B cell (primary cell): ENCODE data around the gene KCNE1. TPM values are rescaled to one million over a fixed set of nuclear protein-coding genes. Genes with fewer than 3 reads are reported as not detected.

ENCODE experiments used
- ATAC-seq: fragments of 200-7000 bp; cut with Tn5 transposase; one replicate; pipeline ENCODE4 v1.10.0; 2021; ENCODE audit warnings: low read depth, mild to moderate bottlenecking, moderate number of reproducible peaks, moderate library complexity
- CTCF ChIA-PET: fragments of 350-600 bp; sonication (Branson Sonifier 250); formaldehyde crosslinking; loops from one replicate; lab custom pipeline; 2021; ENCODE audit warnings: antibody characterized with exemption, inconsistent platforms; lab: Charles Lee
- POLR2A ChIA-PET: fragments of 350-600 bp; sonication (Branson Sonifier 250); formaldehyde crosslinking; loops from one replicate; lab custom pipeline; 2021; ENCODE audit warnings: antibody characterized with exemption; lab: Charles Lee
- DNase-seq: peaks from one replicate; pipeline ENCODE4 v3.0.0; 2013
- H2AFZ ChIP-seq: 2 replicates; pipeline ENCODE4 v1.6.1; 2012; ENCODE audit warnings: mild to moderate bottlenecking, low read depth, low read length; ENCODE audit not compliant: insufficient read depth, poor library complexity, severe bottlenecking
- H3K27ac ChIP-seq, 2 donors: 1 replicate in 1 of 2; 2 replicates in 1 of 2; pipeline ENCODE4 v1.5.1; 2012 to 2013; ENCODE audit warnings: low read length in 2 of 2, mild to moderate bottlenecking in 2 of 2, moderate library complexity in 1 of 2
- H3K27me3 ChIP-seq, 4 experiments: fragments of 200-600 bp in 1 of 4; sonication (generic) in 1 of 4; replicated peaks in 1 of 4; 1 replicate in 2 of 4; 2 replicates in 2 of 4; pipeline versions ENCODE4 v1.6.1 to v1.7.0; 2013 to 2016; ENCODE audit warnings: low read length in 3 of 4, mild to moderate bottlenecking in 2 of 4, mixed read lengths in 1 of 4, moderate library complexity in 1 of 4; ENCODE audit not compliant: insufficient read depth in 4 of 4, control insufficient read depth in 3 of 4; ENCODE audit errors: control extremely low read depth in 1 of 4
- H3K36me3 ChIP-seq, 2 experiments: replicated peaks in 1 of 2; 1 replicate in 1 of 2; 2 replicates in 1 of 2; pipeline versions ENCODE4 v1.6.1 to v1.7.1; 2013; ENCODE audit warnings: low read length in 1 of 2; ENCODE audit not compliant: insufficient read depth in 2 of 2, control insufficient read depth in 1 of 2; ENCODE audit errors: control extremely low read depth in 1 of 2, extremely low read depth in 1 of 2
- H3K4me1 ChIP-seq, 2 donors: fragments of 200-600 bp in 1 of 2; sonication (generic) in 1 of 2; 1 replicate in 1 of 2; 2 replicates in 1 of 2; pipeline versions ENCODE4 v1.5.1 to v1.6.1; 2013 to 2017; ENCODE audit warnings: low read length in 2 of 2; ENCODE audit not compliant: control insufficient read depth in 2 of 2, insufficient read depth in 2 of 2
- H3K4me2 ChIP-seq: replicated peaks from 2 replicates; pipeline ENCODE3; 2012; ENCODE audit warnings: mild to moderate bottlenecking, low read depth, low read length; ENCODE audit not compliant: poor library complexity, severe bottlenecking
- H3K4me3 ChIP-seq, 5 experiments: fragments of 200-600 bp in 1 of 5; sonication (generic) in 1 of 5; 1 replicate in 3 of 5; 2 replicates in 2 of 5; pipeline versions ENCODE4 v1.5.1 to v1.7.0; 2011 to 2016; ENCODE audit warnings: low read length in 4 of 5, mild to moderate bottlenecking in 4 of 5, low read depth in 2 of 5, control low read depth in 1 of 5, moderate library complexity in 1 of 5; ENCODE audit not compliant: insufficient read depth in 1 of 5; ENCODE audit errors: control extremely low read depth in 1 of 5, extremely low read depth in 1 of 5
- H3K79me2 ChIP-seq: fragments of 200-600 bp; sonication (generic); one replicate; pipeline ENCODE4 v1.6.0; 2016; ENCODE audit warnings: low read length; ENCODE audit not compliant: control insufficient read depth, insufficient read depth
- H3K9ac ChIP-seq: fragments of 200-600 bp; sonication (generic); 2 replicates; pipeline ENCODE4 v1.6.1; 2017; ENCODE audit warnings: mild to moderate bottlenecking, low read length, moderate library complexity
- H3K9me3 ChIP-seq, 3 donors: one replicate each; pipeline versions ENCODE4 v1.6.1 to v1.7.1; 2013; ENCODE audit warnings: low read length in 2 of 3; ENCODE audit not compliant: control insufficient read depth in 2 of 3, insufficient read depth in 1 of 3; ENCODE audit errors: control extremely low read depth in 1 of 3
- H4K20me1 ChIP-seq: 2 replicates; pipeline ENCODE4 v1.6.0; 2012; ENCODE audit warnings: mild to moderate bottlenecking, low read length; ENCODE audit not compliant: insufficient read depth, control insufficient read depth, poor library complexity, severe bottlenecking
- H3K27ac Mint-ChIP-seq: one replicate; pipeline ENCODE4 v1.8.0; 2021; ENCODE audit warnings: mixed read lengths
- H3K27me3 Mint-ChIP-seq: one replicate; pipeline ENCODE4 v1.8.0; 2021; ENCODE audit warnings: mixed read lengths
- H3K4me1 Mint-ChIP-seq: one replicate; pipeline ENCODE4 v1.8.0; 2021; ENCODE audit warnings: mixed read lengths
- H3K4me3 Mint-ChIP-seq: one replicate; pipeline ENCODE4 v1.8.0; 2021; ENCODE audit warnings: mixed read lengths
- H3K9me3 Mint-ChIP-seq: one replicate; pipeline ENCODE4 v1.8.0; 2022; ENCODE audit warnings: mixed read lengths; ENCODE audit not compliant: insufficient read depth
- CTCF ChIP-seq: fragments of 200-600 bp; IDR thresholded peaks from one replicate; pipeline ENCODE4 v1.8.0; 2022; ENCODE audit warnings: antibody characterized with exemption, mild to moderate bottlenecking
- EZH2 ChIP-seq: IDR thresholded peaks from 2 replicates; pipeline ENCODE4 v1.6.1; 2012; ENCODE audit warnings: borderline replicate concordance, low read depth, mild to moderate bottlenecking, moderate library complexity, low read length; ENCODE audit not compliant: insufficient read depth, poor library complexity, severe bottlenecking
- WGBS: methylation state at CpG from one replicate; pipeline ENCODE4 v1.1.5; 2013; ENCODE audit warnings: missing lambda C conversion rate; ENCODE audit not compliant: insufficient coverage; 5-methylcytosine and 5-hydroxymethylcytosine counted together
- intact Hi-C: fragments of 100-400 bp; cut with micrococcal nuclease; formaldehyde crosslinking; loops from one replicate; pipeline ENCODE4 v1.10.0; 2022
- polyA plus RNA-seq: library from polyadenylated mRNA; depleted of rRNA; stranded (reverse); fragments of >200 nt; gene quantifications from 2 replicates; pipeline ENCODE4 v1.2.3, GENCODE V29; 2012
- total RNA-seq, 2 donors: library from RNA; stranded (reverse); fragments of 120-200 nt in 1 of 2; gene quantifications; 1 replicate in 1 of 2; 2 replicates in 1 of 2; pipeline versions ENCODE4 v1.2.3 to v1.2.4, GENCODE V29; 2013 to 2022

Gene KCNE1
- total and polyA plus RNA-seq, 2 donors (not counting 1 experiment from before 2014, with no cell fraction given) = 0.10 to 0.17 TPM

- H3K27me3 ChIP-seq = no peaks in the 10 kb centered on the region
- TF ChIP-seq CTCF = no peak
- no peak for TF ChIP-seq EZH2
- H3K36me3 ChIP-seq = no peaks in the 10 kb centered on the region
- ChIA-PET CTCF (no interaction called here), POLR2A (no interaction called here)
- intact Hi-C loops = no loop called here
- Mint-ChIP-seq H3K9me3 (no peaks in the 10 kb centered on the region), H3K27ac (no peak overlapping the region), H3K27me3 (no peaks in the 10 kb centered on the region), H3K4me1 (no peaks in the 10 kb centered on the region), H3K4me3 (no peak overlapping the region)
- no peaks in the 10 kb centered on the region for H3K9me3 ChIP-seq
- H3K4me1 ChIP-seq = no peaks in the 10 kb centered on the region
- H3K79me2 ChIP-seq = no peaks in the 10 kb centered on the region
- DNase-seq (no peak), ATAC-seq (no peak)
- 72% methylated on average over 2 of the region's 4 CpGs for WGBS
- no peaks in the 10 kb centered on the region for H4K20me1 ChIP-seq
- no peak overlapping the region for H3K4me3 ChIP-seq
- no peak overlapping the region for H2AFZ ChIP-seq
- no peak overlapping the region for H3K4me2 ChIP-seq
- no peak overlapping the region for H3K27ac ChIP-seq
- H3K9ac ChIP-seq = no peak overlapping the region
Measured at GRCh38 chr21:34534522-34534921, 22.5 kb upstream of the KCNE1 start.

GRCh38 chr21:34533938-34534337, 21.9 kb upstream of the KCNE1 start:
- CTCF ChIA-PET = no interaction called here
- intact Hi-C loops = no loop called here
- H2AFZ ChIP-seq = no peak overlapping the region

More at GRCh38 chr21:34533938-34534337, 21.9 kb upstream of the KCNE1 start:
- no peaks in the 10 kb centered on the region for H3K36me3 ChIP-seq
- H3K4me2 ChIP-seq = no peak overlapping the region
- no peak for DNase-seq
- H3K4me1 Mint-ChIP-seq = no peaks in the 10 kb centered on the region
- no peak overlapping the region for H3K27ac Mint-ChIP-seq
- no peak overlapping the region for H3K27ac ChIP-seq
- no peaks in the 10 kb centered on the region for H4K20me1 ChIP-seq
- H3K79me2 ChIP-seq = no peaks in the 10 kb centered on the region
- 90% methylated on average over 3 of the region's 3 CpGs for WGBS
- no peaks in the 10 kb centered on the region for H3K27me3 ChIP-seq
- no peak overlapping the region for H3K9ac ChIP-seq
- no peak overlapping the region for H3K4me3 ChIP-seq
- H3K4me3 Mint-ChIP-seq = no peak overlapping the region
- no peaks in the 10 kb centered on the region for H3K27me3 Mint-ChIP-seq
- H3K9me3 ChIP-seq = no peaks in the 10 kb centered on the region
- no peaks in the 10 kb centered on the region for H3K9me3 Mint-ChIP-seq
- no peak for TF ChIP-seq EZH2
- no peak for TF ChIP-seq CTCF
- no peaks in the 10 kb centered on the region for H3K4me1 ChIP-seq
- no peak for ATAC-seq
- POLR2A ChIA-PET = no interaction called here
